Vagina (tissue), 2 donors: ENCODE data around the gene RIPOR3. TPM values are rescaled to one million over a fixed set of nuclear protein-coding genes. Genes with fewer than 3 reads are reported as not detected.

Experiments used
- DNase-seq, 2 donors: peaks; one replicate each; pipeline ENCODE4 v3.0.0-alpha.2; 2017; ENCODE audit errors: extremely low spot score in 2 of 2
- H3K27ac ChIP-seq: fragments of 200-600 bp; sonication (generic); one replicate; pipeline ENCODE4 v1.5.1; 2019
- H3K27me3 ChIP-seq: fragments of 200-600 bp; sonication (generic); one replicate; pipeline ENCODE4 v1.5.1; 2019
- H3K36me3 ChIP-seq, 2 donors: fragments of 200-600 bp; sonication (generic); one replicate each; pipeline ENCODE4 v1.5.1; 2017 to 2019
- H3K4me1 ChIP-seq: fragments of 200-600 bp; sonication (generic); one replicate; pipeline ENCODE4 v1.5.1; 2019
- H3K4me3 ChIP-seq, 2 donors: fragments of 200-600 bp; sonication (generic); 1 replicate in 1 of 2; 2 replicates in 1 of 2; pipeline ENCODE4 v1.5.1; 2016 to 2019
- H3K9me3 ChIP-seq: fragments of 200-600 bp; sonication (generic); one replicate; pipeline ENCODE4 v1.5.1; 2019
- CTCF ChIP-seq, 3 experiments: fragments of 450-650 bp in 2 of 3; fragments of 200-600 bp in 1 of 3; sonication (generic) in 1 of 3; IDR thresholded peaks; one replicate each; pipeline ENCODE4 v1.5.1; 2017 to 2019; ENCODE audit warnings: antibody characterized with exemption in 3 of 3, mild to moderate bottlenecking in 2 of 3, moderate library complexity in 2 of 3
- POLR2A ChIP-seq, 2 donors: fragments of 450-650 bp; IDR thresholded peaks; one replicate each; pipeline ENCODE4 v1.6.1; 2017; ENCODE audit warnings: antibody characterized with exemption in 2 of 2, mild to moderate bottlenecking in 2 of 2, moderate library complexity in 2 of 2
- POLR2AphosphoS5 ChIP-seq, 2 donors: sonication (generic); formaldehyde crosslinking; IDR thresholded peaks; one replicate each; pipeline ENCODE4 v1.9.0; 2017; ENCODE audit warnings: antibody characterized with exemption in 2 of 2, mild to moderate bottlenecking in 2 of 2, low read depth in 1 of 2; ENCODE audit not compliant: insufficient read depth in 1 of 2
- intact Hi-C: fragments of 100-400 bp; cut with DNase I; formaldehyde crosslinking; loops from one replicate; pipeline ENCODE4 v1.15.1; 2023
- total RNA-seq: library from RNA; depleted of rRNA; stranded (reverse); fragments of >200 nt; gene quantifications from one replicate; pipeline ENCODE4 v1.2.3, GENCODE V29; 2016

RIPOR3 gene
- total RNA-seq, 1 donor from 2014 or later = 38.1 TPM

- Histone ChIP-seq H3K36me3 (no peaks in the 10 kb centered on the region), H3K27ac (no peak overlapping the region), H3K4me1 (peaks cover 23% of the 10 kb centered on the region), H3K4me3 (no peak overlapping the region), H3K9me3 (no peaks in the 10 kb centered on the region), H3K27me3 (no peaks in the 10 kb centered on the region)
- intact Hi-C loops = no loop called here
- DNase-seq = no peak
- TF ChIP-seq CTCF (IDR thresholded peaks at IDR 0.05) (no peak), POLR2A (IDR thresholded peaks at IDR 0.05) (no peak), POLR2AphosphoS5 (IDR thresholded peaks at IDR 0.05; ENCODE audit: insufficient read depth in 1 of 2, low read depth in 1 of 2) (no peak)
Observed at GRCh38 chr20:50555662-50556061, 135.7 kb downstream of the RIPOR3 start.

GRCh38 chr20:50554694-50555579, 136.4 kb downstream of the RIPOR3 start:
- Histone ChIP-seq H3K9me3 (no peaks in the 10 kb centered on the region), H3K27me3 (no peaks in the 10 kb centered on the region), H3K27ac (no peak overlapping the region), H3K4me3 (no peak overlapping the region), H3K36me3 (no peaks in the 10 kb centered on the region), H3K4me1 (peaks cover 16% of the 10 kb centered on the region)
- TF ChIP-seq POLR2AphosphoS5 (IDR thresholded peaks at IDR 0.05; ENCODE audit: insufficient read depth in 1 of 2, low read depth in 1 of 2) (no peak), CTCF (IDR thresholded peaks at IDR 0.05) (no peak), POLR2A (IDR thresholded peaks at IDR 0.05) (no peak)
- DNase-seq = no peak
- intact Hi-C loops = no loop called here

DNA sequence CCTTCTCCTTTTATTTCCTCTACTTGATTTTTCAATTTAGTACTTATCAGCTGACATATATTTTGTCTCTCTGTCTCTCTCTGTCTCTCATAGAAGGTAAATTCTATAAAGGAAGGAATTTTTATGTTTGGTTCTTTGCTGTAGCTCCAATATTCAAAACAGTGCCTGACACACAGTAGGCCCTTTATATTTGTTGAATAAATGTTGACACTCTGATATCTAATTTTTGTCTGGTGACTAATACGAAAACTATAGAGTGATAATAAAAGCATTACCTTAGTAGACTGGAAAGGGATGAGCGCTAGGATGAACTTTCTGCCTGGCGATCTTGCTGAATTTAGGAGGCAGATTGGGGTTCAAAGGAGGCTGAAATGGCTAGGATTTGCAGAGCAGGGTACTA, 138.4 kb downstream of the RIPOR3 start:
- H3K27ac ChIP-seq = no peak overlapping the region
- H3K9me3 ChIP-seq = no peaks in the 10 kb centered on the region
- no peaks in the 10 kb centered on the region for H3K27me3 ChIP-seq
- intact Hi-C loops = no loop called here
- H3K4me3 ChIP-seq = no peak overlapping the region
- no peaks in the 10 kb centered on the region for H3K36me3 ChIP-seq
- no peak for TF ChIP-seq POLR2A (IDR thresholded peaks at IDR 0.05)
- TF ChIP-seq POLR2AphosphoS5 (IDR thresholded peaks at IDR 0.05; ENCODE audit: insufficient read depth in 1 of 2, low read depth in 1 of 2) = no peak
- TF ChIP-seq CTCF (IDR thresholded peaks at IDR 0.05) = no peak
- H3K4me1 ChIP-seq = peaks cover 29% of the 10 kb centered on the region
- DNase-seq = no peak

DNA sequence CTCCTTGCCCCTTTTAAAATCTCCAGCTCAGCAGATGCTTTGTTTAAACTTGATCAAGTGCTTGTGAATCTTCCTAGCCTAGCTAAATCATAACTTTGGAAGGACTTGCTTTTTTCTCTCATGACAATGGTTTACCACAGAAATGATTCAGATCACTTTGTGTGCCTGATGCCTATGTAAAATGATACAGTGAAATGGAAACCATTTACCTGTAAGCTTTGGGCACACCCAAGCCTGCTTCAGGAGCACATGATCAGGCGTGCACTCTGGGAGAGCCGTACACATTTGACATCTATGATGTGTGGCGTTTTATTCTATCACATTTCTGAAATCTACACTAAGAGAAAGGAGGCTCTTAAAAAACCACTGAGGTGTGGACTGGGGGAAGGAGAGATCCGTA, 140.1 kb downstream of the RIPOR3 start:
- H3K27me3 ChIP-seq = no peaks in the 10 kb centered on the region
- intact Hi-C loops = no loop called here
- H3K27ac ChIP-seq = no peak overlapping the region
- no peaks in the 10 kb centered on the region for H3K36me3 ChIP-seq
- no peak overlapping the region for H3K4me3 ChIP-seq
- H3K4me1 ChIP-seq = peaks cover 46% of the 10 kb centered on the region
- no peak for TF ChIP-seq POLR2A (IDR thresholded peaks at IDR 0.05)
- TF ChIP-seq POLR2AphosphoS5 (IDR thresholded peaks at IDR 0.05; ENCODE audit: insufficient read depth in 1 of 2, low read depth in 1 of 2) = peak in 1 of 2 donors; percentile 59
- TF ChIP-seq CTCF (IDR thresholded peaks at IDR 0.05) = no peak
- no peaks in the 10 kb centered on the region for H3K9me3 ChIP-seq
- no peak for DNase-seq

DNA sequence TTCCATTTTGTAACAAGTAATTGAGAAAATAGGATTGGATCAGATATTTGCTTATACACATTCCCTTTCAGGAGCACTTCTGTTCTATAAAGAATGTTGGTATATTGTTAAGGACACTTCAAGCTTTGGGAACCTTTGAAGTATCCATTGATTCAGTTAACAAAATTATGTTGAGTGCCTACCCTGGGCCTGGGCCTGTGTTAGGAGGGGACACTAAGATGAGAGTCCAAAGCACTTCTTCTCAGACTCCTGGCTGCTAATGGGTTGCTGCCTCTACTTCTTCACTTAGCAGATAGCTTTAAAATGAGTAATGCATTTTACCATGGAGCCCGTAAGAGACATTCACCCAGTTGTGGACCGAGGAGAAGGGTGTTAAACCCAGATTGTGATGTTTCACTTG, 140.8 kb downstream of the RIPOR3 start:
- intact Hi-C loops = no loop called here
- no peaks in the 10 kb centered on the region for H3K27me3 ChIP-seq
- H3K27ac ChIP-seq = no peak overlapping the region
- H3K4me3 ChIP-seq = no peak overlapping the region
- no peak for DNase-seq
- H3K4me1 ChIP-seq = peaks cover 53% of the 10 kb centered on the region
- no peak for TF ChIP-seq CTCF (IDR thresholded peaks at IDR 0.05)
- no peak for TF ChIP-seq POLR2A (IDR thresholded peaks at IDR 0.05)
- no peak for TF ChIP-seq POLR2AphosphoS5 (IDR thresholded peaks at IDR 0.05; ENCODE audit: insufficient read depth in 1 of 2, low read depth in 1 of 2)
- H3K9me3 ChIP-seq = no peaks in the 10 kb centered on the region
- no peaks in the 10 kb centered on the region for H3K36me3 ChIP-seq
